ENCODE data around the gene TRIM25.
"Not testable (repeated sequence)": the region's sequence is repeated elsewhere in the genome, so short reads cannot be mapped to it uniquely, and the experiment has no call there.

Gene TRIM25, protein sequence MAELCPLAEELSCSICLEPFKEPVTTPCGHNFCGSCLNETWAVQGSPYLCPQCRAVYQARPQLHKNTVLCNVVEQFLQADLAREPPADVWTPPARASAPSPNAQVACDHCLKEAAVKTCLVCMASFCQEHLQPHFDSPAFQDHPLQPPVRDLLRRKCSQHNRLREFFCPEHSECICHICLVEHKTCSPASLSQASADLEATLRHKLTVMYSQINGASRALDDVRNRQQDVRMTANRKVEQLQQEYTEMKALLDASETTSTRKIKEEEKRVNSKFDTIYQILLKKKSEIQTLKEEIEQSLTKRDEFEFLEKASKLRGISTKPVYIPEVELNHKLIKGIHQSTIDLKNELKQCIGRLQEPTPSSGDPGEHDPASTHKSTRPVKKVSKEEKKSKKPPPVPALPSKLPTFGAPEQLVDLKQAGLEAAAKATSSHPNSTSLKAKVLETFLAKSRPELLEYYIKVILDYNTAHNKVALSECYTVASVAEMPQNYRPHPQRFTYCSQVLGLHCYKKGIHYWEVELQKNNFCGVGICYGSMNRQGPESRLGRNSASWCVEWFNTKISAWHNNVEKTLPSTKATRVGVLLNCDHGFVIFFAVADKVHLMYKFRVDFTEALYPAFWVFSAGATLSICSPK

DNA sequence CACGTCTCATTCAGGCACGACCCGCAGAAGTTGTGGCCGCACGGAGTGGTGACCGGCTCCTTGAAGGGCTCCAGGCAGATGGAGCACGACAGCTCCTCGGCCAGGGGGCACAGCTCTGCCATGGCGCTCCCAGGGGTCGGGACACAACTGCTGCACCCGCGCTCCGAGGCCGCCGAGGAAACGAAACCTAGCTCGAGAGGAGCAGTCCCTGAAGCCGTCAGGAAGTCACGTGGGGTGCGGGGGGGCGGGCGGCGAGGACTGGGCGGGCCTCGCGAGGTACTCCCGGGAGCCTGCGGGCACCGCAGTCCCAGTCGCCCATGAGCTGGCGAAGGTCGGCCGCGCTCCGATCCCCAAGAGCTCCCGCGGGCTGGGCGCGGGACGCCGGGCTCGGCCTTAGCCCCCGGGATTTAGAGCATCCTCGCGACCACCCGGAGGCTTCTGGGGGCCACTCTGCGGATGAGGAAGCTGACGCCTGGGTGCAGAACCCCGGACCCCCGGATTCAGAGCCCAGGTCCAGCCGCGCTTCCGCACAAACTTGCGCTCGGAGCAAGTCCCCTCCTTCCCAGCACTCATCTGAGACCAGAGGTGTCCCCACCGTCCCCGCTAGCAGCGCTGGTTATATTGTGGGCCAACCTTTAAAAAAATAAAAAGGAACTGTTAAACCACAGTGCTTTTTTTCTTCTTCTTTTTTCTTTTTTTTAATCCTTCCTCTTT, at the start of gene TRIM25:
Gene TRIM25 (minus strand): TSS at position 183 of the 714 bp plus-strand sequence. CDS start 61 bp downstream, at position 122.
- peak; percentile 97 for DNase-seq (ENCODE audit: low spot score)

GRCh38 chr17:56960596-56961538, 47.0 kb upstream of the TRIM25 start, which contains the start of gene COIL:
Gene COIL (minus strand): TSS chr17:56961050. CDS start chr17:56961019, 31 bp downstream.
- DNase-seq (ENCODE audit: low spot score) = peak; percentile 94

- DNase-seq (ENCODE audit: low spot score) = no peak
These were observed 43.1 kb upstream of the TRIM25 start for GRCh38 chr17:56956992-56957391.

DNA sequence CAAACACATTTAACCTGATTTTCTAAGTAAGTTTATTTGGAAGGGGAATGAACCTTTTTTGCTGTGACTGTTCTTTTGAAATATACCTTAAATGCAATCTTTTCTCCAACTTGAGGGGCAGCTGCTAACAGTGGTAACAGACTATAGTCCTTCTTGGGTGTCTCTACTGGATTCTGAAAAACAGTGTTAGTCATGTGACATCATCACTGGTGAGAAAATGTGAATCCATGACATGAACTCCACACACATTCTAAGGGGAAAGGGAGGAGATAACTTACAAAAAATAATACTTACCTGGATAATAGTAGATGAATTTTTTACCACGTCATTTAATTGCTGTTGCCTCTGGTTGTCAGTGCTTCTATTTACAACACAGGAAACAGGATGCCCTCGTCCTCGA, 35.7 kb upstream of the TRIM25 start:
- DNase-seq (ENCODE audit: low spot score) = no peak

DNA sequence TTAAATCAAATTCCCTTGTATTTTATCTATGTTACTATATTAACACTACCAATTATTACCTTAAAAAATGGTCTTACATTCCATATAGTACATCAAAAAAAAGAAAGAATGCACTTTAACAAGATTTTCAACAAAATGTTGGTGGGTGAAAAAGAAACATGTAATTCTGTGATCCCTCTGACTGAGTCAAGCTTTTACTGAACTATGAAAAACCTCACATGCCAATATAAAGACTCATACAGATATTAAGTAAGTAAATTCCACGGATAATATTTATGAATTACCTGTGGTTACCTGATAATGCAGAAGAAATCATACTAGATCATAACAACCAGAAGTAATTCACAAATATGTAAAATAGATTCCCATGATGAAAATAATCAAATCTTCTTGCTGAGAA, 34.6 kb upstream of the TRIM25 start:
- no peak for DNase-seq (ENCODE audit: low spot score)

DNA sequence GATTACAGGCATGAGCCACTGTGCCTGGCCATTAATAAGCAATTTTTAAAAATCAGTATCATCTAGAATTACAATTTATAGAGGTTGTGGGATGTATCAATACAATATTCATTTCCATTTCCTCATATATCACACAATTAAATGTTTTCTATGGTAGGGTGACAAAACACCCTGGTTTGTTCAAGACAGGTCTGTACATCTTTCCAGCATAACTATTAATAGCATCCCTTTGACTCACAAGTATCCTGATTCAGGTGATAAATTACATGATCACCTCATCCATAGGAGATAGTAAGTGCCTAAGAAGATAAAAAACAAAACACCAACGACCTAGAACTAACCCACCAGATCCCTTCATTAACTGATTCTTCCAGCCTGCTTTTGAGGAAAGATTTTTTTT, 33.9 kb upstream of the TRIM25 start:
- DNase-seq (ENCODE audit: low spot score) = no peak

- no peak for DNase-seq (ENCODE audit: low spot score)
These were observed 32.2 kb upstream of the TRIM25 start for GRCh38 chr17:56945938-56946505.

DNA sequence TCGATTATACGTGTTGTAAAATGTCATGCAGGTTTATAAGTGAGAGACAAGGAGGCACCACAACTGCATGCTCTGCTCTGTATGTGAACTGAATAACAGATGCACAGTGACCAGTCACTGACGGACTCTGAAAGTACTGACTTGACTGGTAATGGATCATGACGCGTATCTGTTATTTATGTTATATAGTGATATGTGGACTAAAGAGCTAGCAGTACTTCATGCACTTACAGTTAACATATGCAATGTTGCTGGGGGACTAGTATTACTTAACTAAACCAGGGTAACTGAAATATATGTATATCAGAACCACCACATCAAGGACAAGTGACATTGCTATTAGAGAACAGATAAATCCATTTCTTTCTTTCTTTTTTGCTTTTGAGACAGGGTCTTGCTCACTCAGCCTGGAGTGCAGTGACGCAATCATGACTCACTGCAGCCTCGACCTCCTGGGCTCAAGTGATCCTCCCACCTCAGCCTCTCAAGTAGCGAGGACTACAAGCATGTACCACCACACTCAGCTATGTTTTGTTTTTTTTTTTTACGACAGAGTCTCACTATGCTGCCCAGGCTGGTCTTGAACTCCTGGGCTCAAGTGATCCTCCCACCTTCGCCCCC, 29.8 kb upstream of the TRIM25 start:
- no peak for DNase-seq (ENCODE audit: low spot score)

DNA sequence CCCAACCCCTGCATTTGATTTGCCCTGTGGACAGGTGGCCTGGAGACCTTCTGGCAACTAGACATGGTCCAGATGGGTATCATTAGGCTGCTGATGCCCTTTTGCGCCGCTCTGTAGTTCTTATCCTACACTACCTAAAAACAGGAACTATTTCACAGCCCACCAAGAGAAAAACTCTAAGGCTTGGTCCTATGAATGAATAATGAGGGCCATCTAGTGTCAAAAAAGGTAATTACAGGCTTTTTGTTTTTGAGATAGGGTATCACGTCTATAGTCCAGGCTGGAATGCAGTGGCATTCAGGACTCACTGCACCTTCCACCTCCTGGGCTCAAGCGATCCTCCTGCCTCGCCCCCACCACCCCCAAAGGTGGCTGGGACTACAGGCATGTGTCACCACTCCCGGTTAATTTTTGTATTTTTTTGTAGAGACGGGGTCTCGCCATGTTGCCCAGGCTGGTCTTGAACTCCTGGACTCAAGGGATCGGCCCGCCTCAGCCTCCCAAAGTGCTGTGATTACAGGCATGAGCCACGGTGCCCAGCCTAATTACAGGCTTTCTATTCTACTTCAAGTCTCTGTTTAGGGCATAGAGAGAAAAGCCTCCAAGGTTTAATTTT, 26.1 kb upstream of the TRIM25 start:
- peak; percentile 71 for DNase-seq (ENCODE audit: low spot score)

DNA sequence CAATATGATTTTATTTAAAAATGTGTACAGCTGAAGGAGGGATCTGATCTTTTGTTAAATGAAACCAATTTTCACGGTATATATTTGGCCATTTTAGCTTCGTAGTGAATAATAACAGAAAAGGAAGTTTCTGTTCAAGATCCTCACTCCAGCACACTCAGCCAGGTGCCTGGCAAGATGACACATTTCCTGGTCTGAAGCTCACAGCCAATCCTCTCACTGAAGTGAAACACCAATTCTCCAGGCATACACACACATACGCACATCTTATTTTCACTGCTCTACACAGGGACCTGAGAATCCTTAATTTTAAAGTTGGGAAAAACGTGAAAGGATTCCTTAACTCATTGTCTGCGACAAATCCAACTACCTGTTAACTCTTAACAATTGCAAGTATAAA, 24.4 kb upstream of the TRIM25 start:
- not testable (repeated sequence) for DNase-seq (ENCODE audit: low spot score)

DNA sequence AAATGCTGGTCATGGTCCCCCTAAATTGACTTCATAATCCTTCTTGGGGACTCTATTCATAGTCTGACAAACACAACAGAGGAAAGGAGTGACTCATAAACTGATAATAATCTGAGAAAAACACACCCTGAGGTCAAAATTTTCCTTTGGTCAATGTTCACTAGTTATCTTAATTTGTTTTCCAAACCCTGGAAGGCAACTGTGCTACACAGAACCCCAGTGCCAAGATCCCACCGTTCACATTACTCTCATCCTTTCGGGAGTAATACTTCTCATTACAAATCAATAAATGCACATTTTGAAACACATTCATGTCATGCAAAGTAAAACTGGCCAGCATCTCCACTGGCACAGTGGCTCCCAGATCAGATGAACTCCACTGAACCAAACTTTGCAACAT, 23.8 kb upstream of the TRIM25 start:
- DNase-seq (ENCODE audit: low spot score) = no peak

GRCh38 chr17:56936697-56937322, 23.0 kb upstream of the TRIM25 start:
- no peak for DNase-seq (ENCODE audit: low spot score)

GRCh38 chr17:56935461-56935860, 21.6 kb upstream of the TRIM25 start:
- DNase-seq (ENCODE audit: low spot score) = no peak

DNA sequence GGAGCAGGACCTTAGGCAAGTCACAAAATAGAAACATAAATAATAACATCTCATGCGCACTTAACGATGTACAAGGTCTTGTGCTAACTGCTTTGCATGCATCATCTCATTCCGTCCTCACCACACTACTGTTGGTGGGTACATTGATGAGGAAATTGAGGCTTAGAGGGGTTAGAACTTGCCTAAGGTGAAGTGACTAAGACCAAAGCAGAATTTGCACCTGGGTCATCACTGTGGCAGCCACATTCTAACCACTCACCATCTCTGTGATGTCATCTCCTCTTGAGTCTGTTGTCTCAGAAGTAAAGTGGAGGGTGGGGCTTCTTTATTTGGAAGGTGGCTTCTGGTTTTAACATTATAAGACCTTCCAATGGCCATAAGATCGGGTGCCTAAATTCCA, 20.4 kb upstream of the TRIM25 start:
- DNase-seq (ENCODE audit: low spot score) = no peak

- no peak for DNase-seq (ENCODE audit: low spot score)
These were observed 20.0 kb upstream of the TRIM25 start for GRCh38 chr17:56933868-56934267.

DNA sequence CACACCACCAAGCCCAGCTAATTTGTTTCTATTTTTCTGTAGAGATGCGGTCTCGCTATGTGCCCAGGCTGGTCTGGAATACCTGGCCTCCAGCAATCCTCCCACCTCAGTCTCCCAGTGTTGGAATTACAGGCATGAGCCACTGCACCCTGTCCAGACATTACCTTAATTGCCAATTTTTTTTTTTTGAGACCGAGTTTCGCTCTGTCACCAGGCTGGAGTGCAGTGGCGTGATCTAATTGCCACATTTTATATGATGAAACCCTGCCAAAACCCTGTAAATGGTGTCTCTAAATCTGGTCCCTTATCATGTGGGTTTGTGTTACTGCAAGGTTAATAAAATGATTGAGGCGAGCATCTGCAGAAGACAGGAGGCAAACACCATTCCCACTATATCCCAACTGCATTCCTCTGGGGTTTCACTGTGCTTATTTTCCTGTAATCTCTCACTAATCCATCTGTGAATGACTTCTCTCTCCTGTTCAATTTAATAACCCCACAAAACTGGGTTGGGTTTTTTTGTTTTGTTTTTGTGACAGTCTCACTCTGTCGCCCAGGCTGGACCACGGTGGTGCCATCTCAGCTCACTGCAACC, 19.4 kb upstream of the TRIM25 start:
- no peak for DNase-seq (ENCODE audit: low spot score)

DNA sequence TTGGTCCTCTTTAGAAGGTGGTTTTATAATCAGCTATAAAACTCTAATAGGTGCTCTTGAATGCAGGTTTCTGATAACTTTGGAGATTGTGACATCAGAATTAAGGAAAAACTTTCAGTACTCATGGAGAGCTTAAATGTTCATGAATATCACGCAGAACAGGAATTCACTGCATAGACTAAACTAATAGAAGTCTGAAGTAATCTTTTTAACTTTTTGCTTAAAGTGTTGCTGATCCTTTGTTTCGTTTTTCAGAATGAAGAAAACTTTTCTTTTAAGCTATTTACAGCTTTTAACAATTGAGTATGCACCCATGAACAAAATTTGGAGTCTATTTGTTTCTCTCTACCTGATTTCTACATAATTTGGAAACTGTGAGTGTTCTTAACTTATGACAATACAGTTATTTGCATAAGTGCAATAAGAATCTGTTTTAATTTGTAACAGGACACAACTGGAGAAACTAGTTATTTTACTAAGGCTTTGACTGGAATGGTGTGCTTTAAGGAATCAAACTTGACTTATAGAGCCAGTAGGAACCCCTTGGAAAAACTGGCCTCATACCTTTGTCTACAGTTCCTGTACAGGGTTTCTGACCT, 17.0 kb upstream of the TRIM25 start:
- DNase-seq (ENCODE audit: low spot score) = no peak

DNA sequence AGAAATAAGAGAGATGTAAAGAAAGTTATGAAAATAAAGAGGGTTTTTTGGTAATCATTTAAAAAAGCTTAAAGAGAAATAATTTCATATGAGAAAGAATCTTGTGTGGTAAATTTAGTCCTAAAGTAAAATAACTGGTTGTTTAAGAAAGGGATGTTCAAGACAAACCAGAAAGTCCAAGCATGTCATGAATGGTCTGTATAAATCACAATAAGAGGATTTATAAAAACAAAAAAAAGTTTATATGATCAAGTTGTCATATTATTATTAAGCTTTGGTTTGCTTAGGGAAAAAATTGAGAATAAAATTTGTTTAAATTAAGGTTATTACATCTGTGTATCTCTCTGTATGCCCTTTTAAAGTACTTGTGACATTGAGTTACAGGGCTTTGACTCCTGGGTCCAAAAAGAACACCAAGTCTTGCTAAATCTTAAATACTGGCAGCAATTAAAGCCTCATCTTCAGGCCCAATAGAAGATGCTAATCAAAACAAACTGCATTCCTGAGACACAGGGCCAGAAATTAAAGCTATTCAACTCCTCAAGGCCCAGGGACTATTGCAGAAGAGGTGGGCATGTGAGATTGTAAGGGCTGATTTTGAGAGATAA, 15.6 kb upstream of the TRIM25 start:
- DNase-seq (ENCODE audit: low spot score) = no peak

DNA sequence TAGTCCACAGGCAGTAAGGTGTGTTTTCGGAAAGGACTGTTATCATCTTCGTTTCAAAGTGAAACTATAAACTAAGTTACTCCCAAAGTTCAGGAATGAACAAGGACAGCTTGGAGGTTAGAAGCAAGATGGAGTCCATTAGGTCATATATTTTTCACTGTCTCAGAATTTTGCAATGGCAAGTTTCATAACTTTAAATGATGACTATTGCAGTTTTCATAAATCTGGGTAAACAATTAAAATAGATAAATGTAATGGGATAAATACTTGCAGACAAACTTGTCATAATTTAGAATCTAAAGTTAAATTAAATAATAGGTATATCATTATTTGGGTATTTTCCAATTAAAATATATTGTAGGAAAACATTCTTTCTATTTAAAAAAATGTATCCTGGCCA, 14.7 kb upstream of the TRIM25 start:
- no peak for DNase-seq (ENCODE audit: low spot score)
